HepG2 (cell line): ENCODE data around the gene NKD1. TPM values are rescaled to one million over a fixed set of nuclear protein-coding genes. Genes with fewer than 3 reads are reported as not detected.

Experiments
- ARNT2 ChIP-seq: sonication (generic); formaldehyde crosslinking; IDR thresholded peaks from 2 replicates; pipeline ENCODE4 v1.8.0; 2022; ENCODE audit warnings: mild to moderate bottlenecking, low read depth, missing genetic modification reagents, moderate library complexity
- CREB3 ChIP-seq: sonication (generic); formaldehyde crosslinking; IDR thresholded peaks from 2 replicates; pipeline ENCODE4 v1.5.0; 2020; ENCODE audit warnings: missing genetic modification reagents
- DDIT3 ChIP-seq: sonication (generic); formaldehyde crosslinking; IDR thresholded peaks from 2 replicates; pipeline ENCODE4 v1.4.0; 2020; ENCODE audit warnings: mild to moderate bottlenecking, missing genetic modification reagents
- EED ChIP-seq: sonication (generic); formaldehyde crosslinking; IDR thresholded peaks from 2 replicates; pipeline ENCODE4 v1.5.0; 2020; ENCODE audit warnings: mild to moderate bottlenecking, missing genetic modification reagents
- FOXA1 ChIP-seq, 2 experiments: fragments of 450-650 bp in 1 of 2; sonication (generic) in 1 of 2; formaldehyde crosslinking in 1 of 2; IDR thresholded peaks; 2 replicates each; pipeline versions ENCODE4 v1.4.0 to v1.6.1; 2016 to 2020; ENCODE audit warnings: missing genetic modification reagents in 1 of 2
- IKZF1 ChIP-seq: fragments of 450-650 bp; IDR thresholded peaks from 2 replicates; pipeline ENCODE4 v1.7.1; 2016
- LCORL ChIP-seq, 2 experiments: fragments of 450-650 bp in 1 of 2; sonication (generic) in 1 of 2; formaldehyde crosslinking in 1 of 2; IDR thresholded peaks; 2 replicates each; pipeline versions ENCODE4 v1.5.0 to v1.6.1; 2017 to 2020; ENCODE audit warnings: antibody characterized with exemption in 1 of 2, missing genetic modification reagents in 1 of 2
- MLLT10 ChIP-seq: sonication (generic); formaldehyde crosslinking; IDR thresholded peaks from 2 replicates; pipeline ENCODE4 v1.4.0; 2020; ENCODE audit warnings: missing genetic modification reagents
- SALL1 ChIP-seq: sonication (generic); formaldehyde crosslinking; IDR thresholded peaks from 2 replicates; pipeline ENCODE4 v1.8.0; 2022; ENCODE audit warnings: mild to moderate bottlenecking, missing genetic modification reagents
- SIN3B ChIP-seq: fragments of 150-350 bp; IDR thresholded peaks from 2 replicates; pipeline ENCODE4 v1.6.1; 2014; ENCODE audit warnings: low read length
- ZNF234 ChIP-seq: sonication (generic); formaldehyde crosslinking; conservative IDR thresholded peaks from 2 replicates; pipeline ENCODE4 v1.5.1; 2020; ENCODE audit warnings: mild to moderate bottlenecking, missing genetic modification reagents
- ZNF3 ChIP-seq: IDR thresholded peaks from 2 replicates; pipeline ENCODE4 v1.7.0; 2017; ENCODE audit warnings: inconsistent platforms
- ZNF318 ChIP-seq: sonication (generic); formaldehyde crosslinking; IDR thresholded peaks from 2 replicates; pipeline ENCODE4 v1.4.0; 2020; ENCODE audit warnings: mild to moderate bottlenecking, missing genetic modification reagents
- ZNF329 ChIP-seq: sonication (generic); formaldehyde crosslinking; IDR thresholded peaks from 2 replicates; pipeline ENCODE4 v1.9.0; 2021; ENCODE audit warnings: low read depth, mild to moderate bottlenecking, missing genetic modification reagents
- ZNF446 ChIP-seq: sonication (generic); formaldehyde crosslinking; IDR thresholded peaks from 2 replicates; pipeline ENCODE4 v1.5.0; 2020; ENCODE audit warnings: mild to moderate bottlenecking, missing genetic modification reagents
- ZNF569 ChIP-seq: sonication (generic); formaldehyde crosslinking; IDR thresholded peaks from 2 replicates; pipeline ENCODE4 v1.5.0; 2020; ENCODE audit warnings: mild to moderate bottlenecking, missing genetic modification reagents, moderate library complexity, borderline replicate concordance
- ZNF709 ChIP-seq: sonication (generic); formaldehyde crosslinking; IDR thresholded peaks from 2 replicates; pipeline ENCODE4 v1.5.0; 2020; ENCODE audit warnings: mild to moderate bottlenecking, missing genetic modification reagents
- ZNF782 ChIP-seq: sonication (generic); formaldehyde crosslinking; IDR thresholded peaks from 2 replicates; pipeline ENCODE4 v1.4.0; 2020; ENCODE audit warnings: missing genetic modification reagents, mild to moderate bottlenecking, borderline replicate concordance
- polyA plus RNA-seq, 8 experiments: library from polyadenylated mRNA; depleted of rRNA in 3 of 8; stranded (reverse) in 7 of 8; unstranded in 1 of 8; fragments of >200 nt; fragmentation: Illumina TruSeq in 4 of 8; extraction: Trizol in 4 of 8; gene quantifications; 2 replicates each; pipeline versions ENCODE4 v1.2.1 to v1.2.3, GENCODE V29; 2011 to 2016; ENCODE audit warnings: low read depth in 4 of 8, missing spikeins in 1 of 8, mixed read lengths in 1 of 8; ENCODE audit not compliant: insufficient read depth in 1 of 8
- total RNA-seq, 5 experiments: library from RNA; depleted of rRNA; stranded (reverse); fragments of >200 nt; fragmentation: Illumina TruSeq; extraction: Trizol; gene quantifications; 2 replicates each; pipeline ENCODE4 v1.2.3, GENCODE V29; 2016; ENCODE audit warnings: low read depth in 1 of 5

NKD1 gene
- total and polyA plus RNA-seq, 2 of the 13 experiments (the other 11 are each of a cell fraction or from before 2014, with no cell fraction given): 70.4 to 121 TPM

- TF ChIP-seq ZNF318 (CRISPR knock-in tag) (peak; percentile 58; the same call in 1 of the 2 replicates), ZNF329 (CRISPR knock-in tag) (no peak), ZNF234 (no peak), ZNF709 (CRISPR knock-in tag) (peak; percentile 80; the same call in 1 of the 2 replicates), ARNT2 (peak; percentile 67; the same call in 1 of the 2 replicates), ZNF782 (CRISPR knock-in tag) (no peak), IKZF1 (no peak), DDIT3 (CRISPR knock-in tag) (no peak), SIN3B (no peak; the same call in 1 of the 2 replicates), ZNF446 (CRISPR knock-in tag) (no peak), EED (CRISPR knock-in tag) (no peak), SALL1 (CRISPR knock-in tag) (peak; percentile 97), ZNF569 (CRISPR knock-in tag) (peak; percentile 84; the same call in 1 of the 2 replicates), FOXA1 (IDR thresholded peaks at IDR 0.05) (peak; percentile 68; the same call in 1 of the 2 replicates), FOXA1 (CRISPR knock-in tag; IDR thresholded peaks at IDR 0.05) (peak; percentile 92), LCORL (IDR thresholded peaks at IDR 0.05) (no peak), LCORL (CRISPR knock-in tag; IDR thresholded peaks at IDR 0.05) (peak; percentile 96), MLLT10 (CRISPR knock-in tag) (no peak), ZNF3 (CRISPR knock-in tag) (no peak), CREB3 (no peak)
Measured at GRCh38 chr16:50539053-50539695, 9.0 kb upstream of the NKD1 start (continued).
